Adipocyte (in vitro differentiated cells): ENCODE measurements around the gene GYS1.

ENCODE experiments used
- DNase-seq: peaks from one replicate; pipeline ENCODE4 v3.0.0-alpha.2; 2015; ENCODE audit warnings: low read depth
- H3K27me3 ChIP-seq: replicated peaks from 2 replicates; pipeline ENCODE4 v1.7.0; 2013; ENCODE audit warnings: mild to moderate bottlenecking, low read length, moderate library complexity; ENCODE audit not compliant: control insufficient read depth, insufficient read depth
- H3K36me3 ChIP-seq: 2 replicates; pipeline ENCODE4 v1.7.0; 2013; ENCODE audit warnings: low read length, mild to moderate bottlenecking, moderate library complexity; ENCODE audit not compliant: control insufficient read depth, insufficient read depth, severe bottlenecking
- H3K4me1 ChIP-seq: 2 replicates; pipeline ENCODE4 v1.7.0; 2013; ENCODE audit warnings: mild to moderate bottlenecking, low read length, moderate library complexity; ENCODE audit not compliant: control insufficient read depth, insufficient read depth
- H3K4me3 ChIP-seq: 2 replicates; pipeline ENCODE4 v1.7.0; 2013; ENCODE audit warnings: mild to moderate bottlenecking, low read length, moderate library complexity
- H3K9ac ChIP-seq: 2 replicates; pipeline ENCODE4 v1.7.0; 2013; ENCODE audit warnings: mild to moderate bottlenecking, low read length, moderate library complexity
- H3K9me3 ChIP-seq: 2 replicates; pipeline ENCODE4 v1.7.0; 2013; ENCODE audit warnings: mild to moderate bottlenecking, low read length, moderate library complexity; ENCODE audit not compliant: control insufficient read depth

The GYS1 gene

GRCh38 chr19:48958006-48958405 lies 35.1 kb downstream of the GYS1 start:
- no peak for DNase-seq
- H3K9me3 ChIP-seq = no peaks in the 10 kb centered on the region
- peaks cover 26% of the 10 kb centered on the region for H3K4me1 ChIP-seq
- H3K36me3 ChIP-seq = peaks cover 15% of the 10 kb centered on the region
- H3K27me3 ChIP-seq = no peaks in the 10 kb centered on the region
- H3K4me3 ChIP-seq = no peak overlapping the region
- H3K9ac ChIP-seq = no peak overlapping the region

DNA sequence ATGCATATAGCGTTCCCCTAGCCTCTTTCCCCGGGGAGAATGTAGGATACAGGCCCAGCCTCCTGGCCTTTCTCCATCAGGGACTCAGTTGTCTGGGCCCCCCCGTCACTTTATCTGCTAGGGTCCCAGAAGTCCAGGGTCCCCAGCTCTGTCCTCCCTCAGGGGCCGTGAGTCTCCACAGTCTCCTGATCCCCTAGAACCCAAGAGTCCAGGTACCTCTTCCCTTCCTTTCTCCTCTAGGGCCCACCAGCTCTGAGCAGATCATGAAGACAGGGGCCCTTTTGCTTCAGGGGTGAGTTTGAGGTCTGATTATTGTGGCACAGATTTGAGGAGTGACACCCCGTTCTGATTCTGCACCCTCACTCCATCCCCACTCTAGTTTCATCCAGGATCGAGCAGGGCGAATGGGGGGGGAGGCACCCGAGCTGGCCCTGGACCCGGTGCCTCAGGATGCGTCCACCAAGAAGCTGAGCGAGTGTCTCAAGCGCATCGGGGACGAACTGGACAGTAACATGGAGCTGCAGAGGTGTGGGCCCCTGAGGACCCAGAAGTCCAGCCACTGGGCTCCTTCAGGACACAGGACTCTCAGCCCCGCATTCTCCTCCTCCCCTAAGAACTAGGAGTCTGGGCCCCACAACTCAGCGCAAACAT lies 37.7 kb downstream of the GYS1 start:
- Histone ChIP-seq H3K9ac (peak overlapping the region; percentile 100), H3K9me3 (no peaks in the 10 kb centered on the region), H3K4me1 (peaks cover 17% of the 10 kb centered on the region), H3K27me3 (no peaks in the 10 kb centered on the region), H3K36me3 (peaks cover 5% of the 10 kb centered on the region), H3K4me3 (peak overlapping the region; percentile 98)
- DNase-seq = no peak

GRCh38 chr19:48954595-48955307 lies 38.4 kb downstream of the GYS1 start, which contains the start of gene BAX:
Gene BAX (plus strand): TSS chr19:48954875. CDS start chr19:48954929, 54 bp downstream.
- Histone ChIP-seq H3K4me1 (peaks cover 17% of the 10 kb centered on the region), H3K4me3 (peak within 1 kb of the TSS; percentile 98), H3K9ac (peak within 1 kb of the TSS; percentile 100), H3K27me3 (no peaks in the 10 kb centered on the region), H3K36me3 (peaks cover 5% of the 10 kb centered on the region), H3K9me3 (no peaks in the 10 kb centered on the region)
- DNase-seq = peak; percentile 97

DNA sequence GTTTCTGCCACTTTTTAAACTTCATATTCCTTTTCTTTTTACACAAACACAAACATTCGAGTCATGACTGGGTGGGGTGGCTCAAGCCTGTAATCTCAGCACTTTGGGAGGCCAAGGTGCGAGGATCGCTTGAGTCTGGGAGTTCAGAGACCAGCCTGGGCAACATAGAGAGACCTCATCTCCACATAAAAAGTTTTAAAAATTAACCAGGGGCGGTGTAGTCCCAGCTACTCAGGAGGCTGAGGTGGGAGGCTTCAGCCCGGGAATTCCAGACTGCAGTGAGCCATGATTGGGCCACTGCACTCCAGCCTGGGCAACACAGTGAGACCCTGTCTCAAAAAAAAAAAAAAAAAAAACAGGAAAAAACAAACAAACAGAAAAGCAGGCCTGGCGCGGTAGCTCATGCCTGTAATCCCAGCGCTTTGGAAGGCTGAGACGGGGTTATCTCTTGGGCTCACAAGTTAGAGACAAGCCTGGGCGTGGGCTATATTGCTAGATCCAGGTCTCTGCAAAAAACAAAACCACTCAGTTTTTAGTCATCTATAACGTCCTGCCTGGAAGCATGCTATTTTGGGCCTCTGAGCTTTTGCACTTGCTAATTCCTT lies 39.0 kb downstream of the GYS1 start:
- peaks cover 5% of the 10 kb centered on the region for H3K36me3 ChIP-seq
- peaks cover 17% of the 10 kb centered on the region for H3K4me1 ChIP-seq
- peak overlapping the region; percentile 100 for H3K9ac ChIP-seq
- H3K4me3 ChIP-seq = peak overlapping the region; percentile 98
- H3K9me3 ChIP-seq = no peaks in the 10 kb centered on the region
- H3K27me3 ChIP-seq = no peaks in the 10 kb centered on the region
- no peak for DNase-seq

DNA sequence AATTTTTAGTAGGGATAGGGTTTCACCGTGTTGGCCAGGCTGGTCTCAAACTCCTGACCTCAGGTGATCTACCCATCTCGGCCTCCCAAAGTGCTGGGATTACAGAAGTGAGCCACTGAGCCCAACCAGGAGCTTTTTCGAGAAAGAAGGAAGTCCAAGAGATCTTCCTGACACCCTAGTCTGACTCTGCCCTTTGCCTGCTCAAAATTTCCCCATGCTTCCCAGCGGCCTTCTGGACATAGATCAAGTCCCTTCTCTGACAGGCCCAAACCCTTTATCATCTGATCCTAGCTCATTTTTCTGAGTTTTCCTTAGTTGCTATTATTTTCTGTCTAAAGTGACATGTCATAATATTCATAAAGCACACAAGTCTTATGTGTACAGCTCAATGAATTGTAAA lies 40.0 kb downstream of the GYS1 start:
- no peaks in the 10 kb centered on the region for H3K27me3 ChIP-seq
- no peak for DNase-seq
- peaks cover 17% of the 10 kb centered on the region for H3K4me1 ChIP-seq
- H3K4me3 ChIP-seq = no peak overlapping the region
- peaks cover 5% of the 10 kb centered on the region for H3K36me3 ChIP-seq
- no peak overlapping the region for H3K9ac ChIP-seq
- no peaks in the 10 kb centered on the region for H3K9me3 ChIP-seq

GRCh38 chr19:48950830-48951519 lies 42.1 kb downstream of the GYS1 start:
- Histone ChIP-seq H3K4me3 (no peak overlapping the region), H3K36me3 (peaks cover under 1% of the 10 kb centered on the region), H3K9me3 (peaks cover 3% of the 10 kb centered on the region), H3K9ac (no peak overlapping the region), H3K4me1 (peaks cover 12% of the 10 kb centered on the region), H3K27me3 (no peaks in the 10 kb centered on the region)
- DNase-seq = no peak

DNA sequence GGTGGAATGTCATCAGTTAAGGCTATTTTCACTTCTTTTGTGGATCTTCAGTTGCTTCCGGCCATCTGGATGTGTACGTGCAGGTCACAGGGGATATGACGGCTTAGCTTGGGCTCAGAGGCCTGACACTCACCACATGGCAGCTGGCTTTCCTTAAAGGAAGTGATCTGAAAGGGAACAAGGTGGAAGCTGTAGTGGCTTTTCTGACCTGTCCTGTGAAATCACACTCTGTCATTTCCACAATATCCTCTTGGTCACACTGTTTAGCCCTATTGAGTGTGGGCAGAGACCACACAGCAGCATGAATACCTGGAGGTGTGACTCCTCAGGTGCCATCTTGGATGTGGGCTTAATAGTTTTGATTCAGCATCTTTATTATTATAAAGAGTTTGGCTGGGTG lies 43.0 kb downstream of the GYS1 start:
- Histone ChIP-seq H3K36me3 (no peaks in the 10 kb centered on the region), H3K27me3 (no peaks in the 10 kb centered on the region), H3K9me3 (peaks cover 3% of the 10 kb centered on the region), H3K9ac (no peak overlapping the region), H3K4me3 (no peak overlapping the region), H3K4me1 (peaks cover 4% of the 10 kb centered on the region)
- DNase-seq = no peak

- Histone ChIP-seq H3K4me1 (no peaks in the 10 kb centered on the region), H3K9me3 (peaks cover 3% of the 10 kb centered on the region), H3K36me3 (no peaks in the 10 kb centered on the region), H3K9ac (no peak overlapping the region), H3K4me3 (no peak overlapping the region), H3K27me3 (no peaks in the 10 kb centered on the region)
- no peak for DNase-seq
Measured at GRCh38 chr19:48947258-48947542, 45.9 kb downstream of the GYS1 start.

DNA sequence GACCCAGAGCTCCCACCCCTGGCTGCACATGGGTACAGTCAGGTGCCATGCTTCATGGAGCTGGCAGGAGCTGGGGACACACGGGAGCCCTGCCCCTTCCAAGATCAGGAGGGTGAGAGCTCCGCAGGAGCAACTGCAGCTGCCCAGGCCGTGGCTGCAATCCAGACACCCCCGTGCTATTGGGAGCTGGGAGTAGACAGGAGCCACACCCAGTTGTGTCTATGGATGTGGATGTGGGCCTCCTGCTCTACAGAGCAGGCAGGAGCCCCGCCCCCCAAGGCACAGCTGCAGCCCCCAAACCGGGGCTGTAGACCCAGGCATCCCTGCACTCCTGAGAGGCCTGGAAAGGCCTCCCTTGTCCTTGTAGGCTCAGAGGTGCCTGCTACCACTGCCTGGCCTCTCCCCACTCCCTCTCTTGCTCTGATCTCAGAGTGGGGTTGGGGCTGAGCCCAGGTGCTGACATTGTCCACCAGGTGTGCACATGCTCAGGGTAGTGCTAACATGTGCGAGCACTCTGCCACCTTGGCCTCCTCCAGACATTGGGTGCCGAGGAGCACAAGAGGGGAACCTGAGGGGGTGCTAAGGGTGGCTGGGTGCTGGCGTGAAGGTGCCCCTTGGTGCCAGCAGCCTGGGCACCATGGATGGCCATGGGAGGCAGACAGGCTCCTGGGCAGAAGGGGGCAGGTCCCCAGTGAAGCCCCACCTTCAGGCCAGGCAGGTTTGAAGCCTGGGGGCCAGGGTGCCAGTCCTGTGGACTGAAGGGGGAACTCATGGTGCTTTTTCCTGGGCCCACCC lies 46.4 kb downstream of the GYS1 start:
- Histone ChIP-seq H3K27me3 (no peaks in the 10 kb centered on the region), H3K9ac (no peak overlapping the region), H3K36me3 (no peaks in the 10 kb centered on the region), H3K4me3 (no peak overlapping the region), H3K4me1 (no peaks in the 10 kb centered on the region), H3K9me3 (peaks cover 3% of the 10 kb centered on the region)
- no peak for DNase-seq

DNA sequence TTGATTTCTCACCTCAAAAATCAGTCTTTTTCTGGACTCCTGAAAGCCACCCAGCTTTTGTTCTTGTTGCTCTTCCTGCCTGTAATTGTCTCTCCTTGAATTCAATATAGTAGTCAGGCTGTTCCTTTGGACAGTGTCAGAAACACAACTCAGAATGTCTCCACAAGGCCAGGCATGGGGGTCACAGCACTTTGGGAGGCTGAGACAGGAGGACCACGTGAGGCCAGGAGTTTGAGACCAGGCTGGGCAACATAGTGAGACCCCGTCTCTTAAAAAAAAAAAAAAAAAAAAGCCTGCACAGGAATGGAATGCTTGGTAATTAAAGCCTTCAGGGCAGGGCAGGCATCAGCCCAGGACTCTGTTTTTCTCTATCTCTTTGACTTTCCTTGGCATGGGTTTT lies 47.3 kb downstream of the GYS1 start:
- no peak for DNase-seq
- Histone ChIP-seq H3K27me3 (no peaks in the 10 kb centered on the region), H3K36me3 (no peaks in the 10 kb centered on the region), H3K4me3 (no peak overlapping the region), H3K4me1 (no peaks in the 10 kb centered on the region), H3K9ac (no peak overlapping the region), H3K9me3 (peaks cover 7% of the 10 kb centered on the region)

DNA sequence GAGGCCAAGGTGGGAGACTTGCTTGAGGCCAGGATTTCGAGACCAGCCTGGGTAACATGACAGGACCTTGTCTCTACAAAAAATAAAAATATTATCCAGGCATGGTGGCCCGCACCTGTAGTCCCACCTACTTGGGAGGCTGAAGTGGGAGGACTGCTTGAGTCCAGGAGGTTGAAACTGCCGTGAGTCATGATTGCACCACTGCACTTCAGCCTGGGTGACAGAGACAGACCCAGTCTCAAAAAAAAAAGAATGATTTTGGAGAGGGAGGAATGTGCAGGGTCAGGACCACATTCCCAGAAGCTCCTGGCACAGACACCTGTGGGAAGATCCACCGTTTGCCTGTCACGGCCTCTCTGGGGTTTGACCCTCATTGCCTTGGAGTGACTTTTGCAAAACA lies 47.7 kb downstream of the GYS1 start:
- DNase-seq = no peak
- Histone ChIP-seq H3K4me1 (no peaks in the 10 kb centered on the region), H3K9ac (no peak overlapping the region), H3K36me3 (no peaks in the 10 kb centered on the region), H3K9me3 (peaks cover 9% of the 10 kb centered on the region), H3K4me3 (no peak overlapping the region), H3K27me3 (no peaks in the 10 kb centered on the region)
